Retinal pigment epithelial cell (primary cell): ENCODE measurements around the gene PCDHA12.
"Not testable (repeated sequence)": the region's sequence is repeated elsewhere in the genome, so short reads cannot be mapped to it uniquely, and the experiment has no call there.

Experiments
- DNase-seq: peaks from one replicate; pipeline ENCODE4 v3.0.0-alpha.2; 2010; ENCODE audit warnings: low read depth
- H3K4me3 ChIP-seq: 2 replicates; pipeline ENCODE4 v1.5.1; 2011; ENCODE audit warnings: mild to moderate bottlenecking, low read length, control low read depth, moderate library complexity
- CTCF ChIP-seq: conservative IDR thresholded peaks from 2 replicates; pipeline ENCODE4 v1.5.1; 2011; ENCODE audit warnings: low read depth, low read length, control low read depth, inconsistent platforms

The PCDHA12 gene

GRCh38 chr5:140857177-140857986, 17.7 kb upstream of the PCDHA12 start:
- no peak for DNase-seq
- no peak for TF ChIP-seq CTCF
- H3K4me3 ChIP-seq, result no peak overlapping the region

- TF ChIP-seq CTCF, result no peak
- no peak for DNase-seq
- H3K4me3 ChIP-seq, result no peak overlapping the region
Observed at GRCh38 chr5:140857987-140858240, 17.2 kb upstream of the PCDHA12 start.

- H3K4me3 ChIP-seq, result no peak overlapping the region
- no peak for TF ChIP-seq CTCF
- DNase-seq, result no peak
Observed at GRCh38 chr5:140862441-140863295, 12.4 kb upstream of the PCDHA12 start.

GRCh38 chr5:140868721-140869554, 6.2 kb upstream of the PCDHA12 start, which contains the start of gene PCDHA11:
PCDHA11 (plus strand) TSS chr5:140868957; CDS start chr5:140869104, 147 bp downstream.
- DNase-seq, result no peak
- no peak within 1 kb of the TSS for H3K4me3 ChIP-seq
- TF ChIP-seq CTCF, result peak; percentile 25

GRCh38 chr5:140869555-140869886, 5.6 kb upstream of the PCDHA12 start:
- peak; percentile 32 for TF ChIP-seq CTCF
- DNase-seq, result no peak
- H3K4me3 ChIP-seq, result no peak overlapping the region

GRCh38 chr5:140870221-140871201, 4.6 kb upstream of the PCDHA12 start:
- DNase-seq, result no peak
- no peak for TF ChIP-seq CTCF
- no peak overlapping the region for H3K4me3 ChIP-seq

GRCh38 chr5:140876541-140877261, 1.6 kb downstream of the PCDHA12 start:
- not testable (repeated sequence) for H3K4me3 ChIP-seq, DNase-seq
